Neural cell (in vitro differentiated cells): Measurements from ENCODE around the gene P3H2.

Experiments
- EP300 ChIP-seq: fragments of 450-650 bp; conservative IDR thresholded peaks from 2 replicates; pipeline ENCODE4 v1.6.1; 2014; ENCODE audit warnings: antibody characterized with exemption, mild to moderate bottlenecking, moderate library complexity; ENCODE audit not compliant: poor library complexity, severe bottlenecking
- EZH2 ChIP-seq: fragments of 200-600, 300-800 bp; shearing (Covaris generic), sonication (generic); IDR thresholded peaks from 2 replicates; pipeline ENCODE4 v1.6.1; 2014; ENCODE audit warnings: antibody characterized with exemption, low read length, borderline replicate concordance, mild to moderate bottlenecking; ENCODE audit not compliant: insufficient read depth, poor library complexity, severe bottlenecking
- TF ChIP-seq, protein P1 (sequence below): IDR thresholded peaks from 2 replicates; pipeline ENCODE4 v1.6.1; 2012; ENCODE audit warnings: borderline replicate concordance
- TF ChIP-seq, protein P2 (sequence below): fragments of 450-650 bp; IDR thresholded peaks from 2 replicates; pipeline ENCODE4 v1.5.1; 2014; ENCODE audit warnings: antibody characterized with exemption, mild to moderate bottlenecking, moderate library complexity; ENCODE audit not compliant: poor library complexity, severe bottlenecking

DNA sequence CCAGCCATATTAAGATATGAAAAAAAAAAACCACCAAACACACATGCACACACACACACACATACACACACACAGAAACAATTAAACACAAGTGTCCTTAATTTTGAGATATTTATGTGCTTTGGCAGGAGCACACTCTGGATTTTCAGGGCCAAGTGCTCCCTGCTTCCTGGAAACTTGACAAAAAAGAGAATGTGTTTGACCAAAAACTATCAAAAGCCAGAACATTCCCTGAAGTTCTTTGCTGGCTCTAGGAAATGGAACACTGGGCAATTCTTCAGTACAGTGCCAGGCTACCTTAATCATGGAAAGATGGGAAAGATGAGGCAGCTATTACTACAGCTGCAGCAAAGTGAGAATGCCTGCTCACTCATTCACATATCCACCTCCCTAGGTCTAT, 44.6 kb downstream of the P3H2 start:
- TF ChIP-seq EP300 (no peak), EZH2 (no peak)
- TF ChIP-seq, protein P1, sequence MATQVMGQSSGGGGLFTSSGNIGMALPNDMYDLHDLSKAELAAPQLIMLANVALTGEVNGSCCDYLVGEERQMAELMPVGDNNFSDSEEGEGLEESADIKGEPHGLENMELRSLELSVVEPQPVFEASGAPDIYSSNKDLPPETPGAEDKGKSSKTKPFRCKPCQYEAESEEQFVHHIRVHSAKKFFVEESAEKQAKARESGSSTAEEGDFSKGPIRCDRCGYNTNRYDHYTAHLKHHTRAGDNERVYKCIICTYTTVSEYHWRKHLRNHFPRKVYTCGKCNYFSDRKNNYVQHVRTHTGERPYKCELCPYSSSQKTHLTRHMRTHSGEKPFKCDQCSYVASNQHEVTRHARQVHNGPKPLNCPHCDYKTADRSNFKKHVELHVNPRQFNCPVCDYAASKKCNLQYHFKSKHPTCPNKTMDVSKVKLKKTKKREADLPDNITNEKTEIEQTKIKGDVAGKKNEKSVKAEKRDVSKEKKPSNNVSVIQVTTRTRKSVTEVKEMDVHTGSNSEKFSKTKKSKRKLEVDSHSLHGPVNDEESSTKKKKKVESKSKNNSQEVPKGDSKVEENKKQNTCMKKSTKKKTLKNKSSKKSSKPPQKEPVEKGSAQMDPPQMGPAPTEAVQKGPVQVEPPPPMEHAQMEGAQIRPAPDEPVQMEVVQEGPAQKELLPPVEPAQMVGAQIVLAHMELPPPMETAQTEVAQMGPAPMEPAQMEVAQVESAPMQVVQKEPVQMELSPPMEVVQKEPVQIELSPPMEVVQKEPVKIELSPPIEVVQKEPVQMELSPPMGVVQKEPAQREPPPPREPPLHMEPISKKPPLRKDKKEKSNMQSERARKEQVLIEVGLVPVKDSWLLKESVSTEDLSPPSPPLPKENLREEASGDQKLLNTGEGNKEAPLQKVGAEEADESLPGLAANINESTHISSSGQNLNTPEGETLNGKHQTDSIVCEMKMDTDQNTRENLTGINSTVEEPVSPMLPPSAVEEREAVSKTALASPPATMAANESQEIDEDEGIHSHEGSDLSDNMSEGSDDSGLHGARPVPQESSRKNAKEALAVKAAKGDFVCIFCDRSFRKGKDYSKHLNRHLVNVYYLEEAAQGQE: no peak
- TF ChIP-seq, protein P2, sequence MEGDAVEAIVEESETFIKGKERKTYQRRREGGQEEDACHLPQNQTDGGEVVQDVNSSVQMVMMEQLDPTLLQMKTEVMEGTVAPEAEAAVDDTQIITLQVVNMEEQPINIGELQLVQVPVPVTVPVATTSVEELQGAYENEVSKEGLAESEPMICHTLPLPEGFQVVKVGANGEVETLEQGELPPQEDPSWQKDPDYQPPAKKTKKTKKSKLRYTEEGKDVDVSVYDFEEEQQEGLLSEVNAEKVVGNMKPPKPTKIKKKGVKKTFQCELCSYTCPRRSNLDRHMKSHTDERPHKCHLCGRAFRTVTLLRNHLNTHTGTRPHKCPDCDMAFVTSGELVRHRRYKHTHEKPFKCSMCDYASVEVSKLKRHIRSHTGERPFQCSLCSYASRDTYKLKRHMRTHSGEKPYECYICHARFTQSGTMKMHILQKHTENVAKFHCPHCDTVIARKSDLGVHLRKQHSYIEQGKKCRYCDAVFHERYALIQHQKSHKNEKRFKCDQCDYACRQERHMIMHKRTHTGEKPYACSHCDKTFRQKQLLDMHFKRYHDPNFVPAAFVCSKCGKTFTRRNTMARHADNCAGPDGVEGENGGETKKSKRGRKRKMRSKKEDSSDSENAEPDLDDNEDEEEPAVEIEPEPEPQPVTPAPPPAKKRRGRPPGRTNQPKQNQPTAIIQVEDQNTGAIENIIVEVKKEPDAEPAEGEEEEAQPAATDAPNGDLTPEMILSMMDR: no peak
